Effector CD8-positive, alpha-beta T cell (primary cell): ENCODE results near the gene WDR27.
"Not testable (repeated sequence)": the region's sequence is repeated elsewhere in the genome, so short reads cannot be mapped to it uniquely, and the experiment has no call there.

ENCODE experiments used
- DNase-seq: peaks from one replicate; lab custom pipeline; 2025; lab: John Stamatoyannopoulos, UW

The WDR27 gene

GRCh38 chr6:169661391-169661756, 40.5 kb downstream of the WDR27 start:
- no peak for DNase-seq

GRCh38 chr6:169660751-169661390, 41.0 kb downstream of the WDR27 start:
- DNase-seq: no peak

GRCh38 chr6:169659820-169660610, 41.8 kb downstream of the WDR27 start:
- DNase-seq: no peak

- DNase-seq: no peak
Measured at GRCh38 chr6:169657284-169657610, 44.6 kb downstream of the WDR27 start.

GRCh38 chr6:169656546-169657283, 45.1 kb downstream of the WDR27 start:
- no peak for DNase-seq

- peak; percentile 39 for DNase-seq
Measured at GRCh38 chr6:169654598-169655391, 47.0 kb downstream of the WDR27 start.

GRCh38 chr6:169653691-169654090, 48.1 kb downstream of the WDR27 start:
- no peak for DNase-seq

- no peak for DNase-seq
Measured at GRCh38 chr6:169652896-169653295, 48.9 kb downstream of the WDR27 start.

GRCh38 chr6:169651498-169651897, 50.3 kb downstream of the WDR27 start:
- no peak for DNase-seq

- DNase-seq: no peak
Measured at GRCh38 chr6:169650959-169651292, 50.9 kb downstream of the WDR27 start.

- no peak for DNase-seq
Measured at GRCh38 chr6:169650241-169650958, 51.4 kb downstream of the WDR27 start.

- DNase-seq: no peak
Measured at GRCh38 chr6:169648617-169649016, 53.2 kb downstream of the WDR27 start.

- DNase-seq: no peak
Measured at GRCh38 chr6:169648092-169648491, 53.7 kb downstream of the WDR27 start.

GRCh38 chr6:169647637-169648036, 54.2 kb downstream of the WDR27 start:
- DNase-seq: no peak

- DNase-seq: no peak
Measured at GRCh38 chr6:169646906-169647567, 54.8 kb downstream of the WDR27 start.

- DNase-seq: not testable (repeated sequence)
Measured at GRCh38 chr6:169645459-169645858, 56.4 kb downstream of the WDR27 start.

- no peak for DNase-seq
Measured at GRCh38 chr6:169643521-169643920, 58.3 kb downstream of the WDR27 start.

- no peak for DNase-seq
Measured at GRCh38 chr6:169642455-169642854, 59.4 kb downstream of the WDR27 start.

- no peak for DNase-seq
Measured at GRCh38 chr6:169641461-169642085, 60.3 kb downstream of the WDR27 start.

GRCh38 chr6:169640983-169641382, 60.8 kb downstream of the WDR27 start:
- DNase-seq: no peak
